Stimulated activated CD4-positive, alpha-beta T cell treated with anti-CD3 and anti-CD28 coated beads, TNF-alpha, amount 100 ng/mL, for 48 hours (primary cell): ENCODE data around the gene TMEM267.
"Not testable (repeated sequence)": the region's sequence is repeated elsewhere in the genome, so short reads cannot be mapped to it uniquely, and the experiment has no call there.

Experiments
- DNase-seq, 3 donors: peaks; one replicate each; pipeline ENCODE4 v3.0.0-alpha.2; 2020; ENCODE audit warnings: low read depth in 3 of 3

The TMEM267 gene

GRCh38 chr5:43483298-43484105 is at the start of gene TMEM267:
Gene TMEM267 (minus strand): TSS chr5:43483865. CDS start chr5:43453969, 29,896 bp downstream.
- DNase-seq = peak; percentile 71 to 75 (median 73)

- DNase-seq = no peak
These were observed 47.0 kb upstream of the TMEM267 start for GRCh38 chr5:43530648-43531047.

GRCh38 chr5:43523662-43524072 is 40.0 kb upstream of the TMEM267 start:
- DNase-seq = no peak

GRCh38 chr5:43520615-43521014 is 37.0 kb upstream of the TMEM267 start:
- DNase-seq = no peak

DNA sequence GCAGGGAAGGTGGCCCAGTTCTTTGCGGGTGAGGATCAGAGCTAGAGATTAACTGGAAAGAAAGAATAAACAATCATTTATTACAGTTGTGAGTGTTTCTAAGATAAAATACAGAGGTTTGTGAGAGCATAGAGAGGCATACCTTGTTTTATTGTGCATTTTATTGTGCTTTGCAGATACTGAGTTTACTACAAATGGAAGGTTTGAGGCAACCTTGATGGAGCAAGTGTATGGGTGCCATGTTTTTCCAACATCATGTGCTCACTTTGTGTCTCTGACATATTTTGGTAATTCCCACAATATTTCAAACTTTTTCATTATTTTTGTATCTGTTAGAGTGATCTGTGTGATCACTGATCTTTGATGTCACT is 32.0 kb upstream of the TMEM267 start:
- DNase-seq = no peak

- peak; percentile 90 to 94 (median 93) for DNase-seq
These were observed 31.4 kb upstream of the TMEM267 start, which contains the start of gene C5orf34 for GRCh38 chr5:43514816-43515677. Gene C5orf34 (minus strand): TSS chr5:43515148. CDS start chr5:43509339, 5,809 bp downstream.

DNA sequence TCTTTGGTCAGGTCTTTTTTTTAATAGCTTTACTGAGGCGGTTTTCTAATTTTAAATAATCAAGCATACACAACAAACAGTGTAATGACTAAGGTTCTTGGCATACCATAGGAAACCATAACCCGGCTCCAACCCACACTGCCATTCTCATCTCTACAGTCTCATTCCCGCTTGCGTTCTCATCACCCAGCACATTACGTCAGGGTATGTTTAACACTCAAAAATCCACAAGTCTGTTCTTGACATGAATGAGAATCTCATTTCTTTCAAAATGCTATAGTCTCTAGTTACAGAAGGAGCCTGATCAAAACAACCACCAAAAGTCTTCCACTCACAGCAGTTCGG is 30.8 kb upstream of the TMEM267 start:
- peak in 2 of 3 donors; percentile 18 to 29 for DNase-seq

GRCh38 chr5:43514025-43514424 is 30.4 kb upstream of the TMEM267 start:
- DNase-seq = no peak

DNA sequence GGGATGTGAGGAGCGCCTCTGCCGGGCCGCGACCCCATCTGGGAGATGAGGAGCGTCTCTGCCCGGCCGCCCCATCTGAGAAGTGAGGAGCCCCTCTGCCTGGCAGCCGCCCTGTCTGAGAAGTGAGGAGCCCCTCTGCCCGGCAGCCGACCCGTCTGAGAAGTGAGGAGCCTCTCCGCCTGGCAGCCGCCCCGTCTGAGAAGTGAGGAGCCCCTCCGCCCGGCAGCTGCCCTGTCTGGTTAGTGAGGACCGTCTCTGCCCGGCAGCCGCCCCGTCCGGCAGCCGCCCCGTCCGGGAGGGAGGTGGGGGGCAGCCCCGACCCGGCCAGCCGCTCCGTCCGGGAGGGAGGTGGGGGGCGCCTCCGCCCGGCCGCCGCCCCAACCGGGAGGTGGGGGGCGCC is 27.4 kb upstream of the TMEM267 start:
- DNase-seq = not testable (repeated sequence)

DNA sequence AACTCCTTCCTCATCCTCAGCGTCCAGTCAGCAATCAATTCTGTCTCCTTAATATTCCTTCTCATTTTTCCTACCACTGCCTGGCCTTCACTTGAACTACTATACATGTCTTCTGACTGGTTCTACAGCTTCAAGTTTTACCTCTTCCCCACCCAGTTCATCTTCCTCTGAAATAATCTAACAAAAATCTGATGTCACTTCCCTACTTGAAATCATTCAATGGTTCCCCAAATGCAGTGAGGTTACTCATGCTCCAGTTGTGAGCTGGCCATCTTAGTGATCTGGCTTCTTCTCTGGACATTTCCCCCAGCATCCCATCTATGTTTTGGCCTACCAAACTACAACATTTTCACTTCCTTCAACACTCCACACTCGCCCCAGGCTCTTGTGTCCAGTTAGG is 14.9 kb upstream of the TMEM267 start:
- no peak for DNase-seq

- DNase-seq = no peak
These were observed 13.8 kb upstream of the TMEM267 start for GRCh38 chr5:43497311-43498104.

GRCh38 chr5:43491326-43491725 is 7.7 kb upstream of the TMEM267 start:
- DNase-seq = no peak

GRCh38 chr5:43486353-43486752 is 2.7 kb upstream of the TMEM267 start:
- no peak for DNase-seq

GRCh38 chr5:43485406-43485805 is 1.7 kb upstream of the TMEM267 start:
- no peak for DNase-seq

GRCh38 chr5:43484106-43484849 is 613 bp upstream of the TMEM267 start:
- peak; percentile 70 to 76 (median 75) for DNase-seq

GRCh38 chr5:43482490-43483297 is 971 bp downstream of the TMEM267 start:
- DNase-seq = no peak

DNA sequence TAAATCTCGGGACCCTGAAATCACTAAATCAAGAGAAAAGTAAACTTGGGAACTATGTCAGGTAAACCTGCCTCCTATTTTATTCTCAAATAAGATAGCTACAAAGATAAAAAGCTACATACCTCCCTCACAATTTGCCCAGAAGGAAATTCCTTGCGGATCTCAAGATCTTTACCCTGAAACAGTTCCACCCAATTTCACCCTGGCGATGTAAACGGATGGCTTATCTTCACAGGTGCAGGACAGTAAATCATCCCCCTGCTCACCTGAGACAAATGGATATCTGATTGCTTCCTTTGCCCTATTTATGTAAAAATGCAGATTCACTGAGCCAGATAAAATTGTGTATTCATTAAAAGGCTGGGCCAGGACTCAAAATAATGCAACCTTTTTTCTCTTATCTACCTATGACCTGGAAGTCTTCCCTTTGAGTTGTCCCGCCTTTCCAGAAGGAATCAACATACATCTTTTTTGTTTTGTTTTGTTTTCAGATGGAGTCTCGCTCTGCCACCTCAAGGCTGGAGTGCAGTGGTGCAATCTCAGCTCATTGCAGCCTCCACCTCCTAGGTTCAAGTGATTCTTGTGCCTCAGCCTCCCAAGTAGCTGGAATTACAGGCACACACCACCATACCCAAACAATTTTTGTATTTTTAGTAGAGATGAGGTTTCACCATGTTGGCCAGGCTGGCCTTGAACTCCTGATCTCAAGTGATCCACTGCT is 13.8 kb downstream of the TMEM267 start:
- no peak for DNase-seq

DNA sequence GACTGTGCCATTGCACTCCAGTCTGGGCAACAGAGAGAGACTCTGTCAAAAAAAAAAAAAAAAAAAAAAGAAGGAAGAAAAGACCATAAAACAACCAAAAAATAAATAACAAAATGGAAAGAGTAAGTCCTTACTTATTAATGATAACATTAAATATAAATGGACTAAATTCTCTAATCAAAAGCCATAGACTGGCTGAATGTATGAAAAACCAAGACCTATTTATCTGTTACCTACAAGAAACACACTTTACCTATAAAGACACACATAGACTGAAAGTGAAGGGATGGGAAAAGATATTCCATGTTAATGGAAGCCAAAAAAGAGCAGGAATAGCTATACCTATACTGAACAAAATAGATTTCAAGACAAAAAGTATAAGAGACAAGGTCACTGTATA is 16.6 kb downstream of the TMEM267 start:
- no peak for DNase-seq

DNA sequence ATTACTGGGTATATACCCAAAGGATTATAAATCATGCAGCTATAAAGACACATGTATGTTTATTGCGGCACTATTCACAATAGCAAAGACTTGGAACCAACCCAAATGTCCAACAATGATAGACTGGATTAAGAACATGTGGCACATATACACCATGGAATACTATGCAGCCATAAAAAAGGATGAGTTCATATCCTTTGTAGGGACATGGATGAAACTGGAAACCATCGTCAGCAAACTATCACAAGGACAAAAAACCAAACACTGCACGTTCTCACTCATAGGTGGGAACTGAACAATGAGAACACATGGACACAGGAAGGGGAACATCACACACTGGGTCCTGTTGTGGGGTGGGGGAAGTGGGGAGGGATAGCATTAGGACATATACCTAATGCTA is 18.2 kb downstream of the TMEM267 start:
- not testable (repeated sequence) for DNase-seq

DNA sequence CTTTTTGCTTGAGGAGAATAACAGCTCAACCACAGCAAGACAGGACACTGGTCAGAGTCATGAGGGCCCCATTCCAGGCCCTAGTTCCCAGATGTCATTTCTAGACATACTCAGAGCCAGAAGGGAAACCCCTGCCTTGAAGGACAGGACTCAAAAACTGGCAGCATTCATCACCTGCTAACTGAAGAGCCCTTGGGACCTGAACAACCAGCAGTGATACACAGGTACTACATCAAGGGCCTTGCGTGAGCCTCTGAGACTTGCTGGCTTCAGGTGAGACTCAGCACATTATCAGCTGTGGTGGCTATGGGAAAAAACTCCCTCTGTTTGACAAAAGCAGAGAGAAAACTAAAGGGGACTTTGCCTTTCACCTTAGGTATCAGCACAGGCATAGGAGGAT is 22.6 kb downstream of the TMEM267 start:
- DNase-seq = no peak
